ENCODE results near the gene FILIP1.

FILIP1 gene

DNA sequence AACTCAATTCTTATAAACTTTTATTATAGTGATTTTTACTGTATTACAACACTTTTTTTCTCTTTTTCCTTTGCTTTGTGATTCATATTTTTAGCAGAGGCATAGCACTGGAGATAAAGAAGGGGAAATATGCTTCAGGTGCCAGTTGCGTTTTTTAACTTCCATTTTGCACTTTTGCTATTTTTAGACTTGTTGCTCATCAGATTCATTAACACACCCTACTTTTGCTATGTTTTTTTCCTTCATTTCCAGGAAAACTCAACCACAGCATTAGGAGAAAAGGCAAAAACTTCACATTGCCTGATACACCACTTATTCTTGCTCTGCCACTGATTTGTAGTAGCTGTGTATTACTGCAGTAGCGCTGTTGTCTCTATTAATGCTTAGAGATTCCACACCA lies 201.0 kb downstream of the FILIP1 start:
- Mint-ChIP-seq H3K27ac (ENCODE audit: low read depth) (no peak overlapping the region), H3K4me3 (no peak overlapping the region), H3K4me1 (peaks cover 6% of the 10 kb centered on the region), H3K27me3 (no peaks in the 10 kb centered on the region), H3K36me3 (ENCODE audit: insufficient read depth) (peaks cover 3% of the 10 kb centered on the region), H3K9me3 (no peaks in the 10 kb centered on the region)
- no peak for DNase-seq (ENCODE audit: low spot score in 2 of 2)
- no peak for ATAC-seq (replicated peaks; ENCODE audit: extremely low read depth, poor library complexity, severe bottlenecking)

DNA sequence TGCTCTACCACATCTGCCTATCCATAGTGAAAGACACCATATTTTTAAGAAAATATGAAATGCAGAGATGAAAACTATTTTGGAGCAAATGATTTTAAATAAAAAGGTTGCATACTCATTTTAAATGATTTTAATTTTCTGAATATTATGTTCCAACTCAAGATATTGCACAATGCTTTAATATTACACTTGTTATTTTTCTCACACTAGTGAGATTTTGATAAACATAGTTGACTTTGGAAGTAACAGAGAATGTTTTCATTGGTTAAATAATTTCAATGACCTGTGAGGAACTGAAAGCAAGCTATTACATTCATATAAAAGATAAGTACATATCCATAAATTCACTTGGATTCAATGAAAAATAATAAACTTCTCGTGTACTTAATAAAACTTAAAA lies 201.9 kb downstream of the FILIP1 start:
- ATAC-seq (replicated peaks; ENCODE audit: extremely low read depth, poor library complexity, severe bottlenecking) (no peak), DNase-seq (ENCODE audit: low spot score in 2 of 2) (no peak)
- Mint-ChIP-seq H3K27me3 (no peaks in the 10 kb centered on the region), H3K27ac (ENCODE audit: low read depth) (no peak overlapping the region), H3K4me3 (no peak overlapping the region), H3K9me3 (no peaks in the 10 kb centered on the region), H3K36me3 (ENCODE audit: insufficient read depth) (peaks cover 3% of the 10 kb centered on the region), H3K4me1 (peaks cover 13% of the 10 kb centered on the region)

DNA sequence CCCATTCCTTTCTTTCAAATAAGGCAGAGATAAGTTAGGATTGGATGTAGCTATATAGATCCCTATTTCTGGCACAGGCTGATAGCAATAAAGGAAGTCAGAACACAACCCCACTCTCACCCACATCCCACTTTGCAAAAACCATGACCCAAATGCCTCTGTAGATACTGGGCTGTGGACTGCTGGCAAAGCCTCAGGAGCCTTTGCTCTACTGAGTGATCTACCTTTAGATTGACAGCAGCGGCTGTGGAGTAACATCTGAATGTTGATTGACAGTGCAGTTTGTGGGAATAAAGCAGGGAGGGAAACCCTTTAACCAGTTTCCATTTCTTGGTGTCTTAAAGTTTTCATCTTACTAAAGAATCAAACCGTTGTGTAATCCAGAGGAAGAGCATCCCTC lies 202.3 kb downstream of the FILIP1 start:
- H3K9me3 Mint-ChIP-seq, result no peaks in the 10 kb centered on the region
- H3K27ac Mint-ChIP-seq (ENCODE audit: low read depth), result no peak overlapping the region
- H3K4me3 Mint-ChIP-seq, result no peak overlapping the region
- no peak for DNase-seq (ENCODE audit: low spot score in 2 of 2)
- H3K4me1 Mint-ChIP-seq, result peaks cover 17% of the 10 kb centered on the region
- no peaks in the 10 kb centered on the region for H3K27me3 Mint-ChIP-seq
- peaks cover 3% of the 10 kb centered on the region for H3K36me3 Mint-ChIP-seq (ENCODE audit: insufficient read depth)
- ATAC-seq (replicated peaks; ENCODE audit: extremely low read depth, poor library complexity, severe bottlenecking), result no peak

DNA sequence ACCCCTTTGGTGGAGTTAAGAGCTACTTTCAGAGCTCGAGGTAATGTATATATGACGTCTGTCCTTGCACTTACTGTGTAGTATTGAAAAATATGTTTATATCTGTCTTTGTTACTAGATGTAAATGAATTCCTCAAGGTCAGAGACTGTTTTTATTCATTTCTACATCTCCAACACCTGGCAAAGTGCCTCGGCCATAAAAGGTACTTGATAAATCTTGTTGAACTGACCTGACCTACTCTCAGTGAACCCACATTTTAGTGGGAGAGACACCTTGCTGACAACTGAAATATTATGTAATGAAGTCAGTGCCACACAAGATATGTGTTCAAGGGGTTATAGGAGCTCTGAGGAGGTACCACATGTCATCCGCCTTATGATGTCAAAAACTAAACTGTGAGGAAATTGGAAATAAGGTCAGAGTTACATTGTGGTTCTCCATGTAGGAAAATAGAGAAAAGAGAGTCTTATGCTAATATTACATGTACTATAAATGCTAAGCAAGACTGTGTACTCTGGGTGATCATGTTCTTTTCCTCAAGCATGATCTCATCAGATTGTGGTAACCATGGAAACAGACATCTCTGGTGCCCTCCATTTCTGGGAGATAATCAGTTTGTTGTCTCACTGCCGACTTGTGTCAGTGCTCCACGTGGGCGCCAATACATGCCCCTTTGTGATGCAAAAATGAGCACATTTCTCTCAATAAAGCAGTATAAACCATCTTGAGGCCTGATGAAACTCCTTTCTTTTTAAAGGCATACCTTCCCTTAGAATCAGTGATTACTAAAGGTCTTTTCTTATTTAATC lies 203.3 kb downstream of the FILIP1 start:
- DNase-seq (ENCODE audit: low spot score in 2 of 2), result no peak
- no peak for ATAC-seq (replicated peaks; ENCODE audit: extremely low read depth, poor library complexity, severe bottlenecking)
- Mint-ChIP-seq H3K27me3 (no peaks in the 10 kb centered on the region), H3K36me3 (ENCODE audit: insufficient read depth) (peaks cover 3% of the 10 kb centered on the region), H3K27ac (ENCODE audit: low read depth) (no peak overlapping the region), H3K4me3 (no peak overlapping the region), H3K9me3 (no peaks in the 10 kb centered on the region), H3K4me1 (peaks cover 19% of the 10 kb centered on the region)

DNA sequence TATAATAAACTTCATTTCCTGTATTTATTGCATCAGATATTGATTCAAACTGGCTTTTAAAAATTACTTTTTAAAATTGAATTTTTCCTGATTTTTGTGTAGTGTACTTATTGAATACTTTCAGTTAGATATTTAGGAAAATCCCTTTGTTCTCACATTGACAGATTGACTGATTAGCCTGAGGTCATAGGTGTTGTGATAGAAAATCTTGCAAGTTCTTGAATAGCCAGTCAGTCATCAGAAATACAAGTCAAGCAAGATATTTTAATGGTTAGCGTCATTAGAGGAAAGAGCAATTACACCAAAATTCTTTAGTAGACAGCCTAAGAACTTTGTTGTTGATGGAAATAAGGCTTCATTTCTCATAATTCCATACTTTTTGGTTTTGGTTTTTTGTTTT lies 205.6 kb downstream of the FILIP1 start:
- H3K36me3 Mint-ChIP-seq (ENCODE audit: insufficient read depth), result peaks cover 3% of the 10 kb centered on the region
- H3K27me3 Mint-ChIP-seq, result no peaks in the 10 kb centered on the region
- no peaks in the 10 kb centered on the region for H3K9me3 Mint-ChIP-seq
- no peak for ATAC-seq (replicated peaks; ENCODE audit: extremely low read depth, poor library complexity, severe bottlenecking)
- DNase-seq (ENCODE audit: low spot score in 2 of 2), result no peak
- H3K27ac Mint-ChIP-seq (ENCODE audit: low read depth), result no peak overlapping the region
- peaks cover 19% of the 10 kb centered on the region for H3K4me1 Mint-ChIP-seq
- H3K4me3 Mint-ChIP-seq, result no peak overlapping the region

DNA sequence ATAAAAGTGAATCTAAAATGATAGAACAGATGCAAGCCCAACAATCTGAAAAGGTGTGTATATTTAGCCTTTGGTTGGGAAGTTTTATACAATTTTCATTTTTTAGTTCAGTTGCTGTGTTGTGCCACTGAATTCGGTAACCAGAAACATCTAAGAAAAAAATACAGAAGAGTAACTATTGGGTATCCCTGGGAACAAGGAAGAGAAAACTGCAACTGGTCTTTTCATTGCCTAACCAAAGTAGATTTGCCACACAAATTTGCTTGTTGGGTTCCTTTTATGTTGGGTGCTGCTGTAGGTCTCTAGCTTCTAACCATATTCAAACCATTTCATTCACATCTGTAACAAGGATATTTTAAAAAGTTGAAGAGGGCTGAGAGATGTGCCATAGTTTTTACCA lies 206.2 kb downstream of the FILIP1 start:
- no peak for ATAC-seq (replicated peaks; ENCODE audit: extremely low read depth, poor library complexity, severe bottlenecking)
- H3K36me3 Mint-ChIP-seq (ENCODE audit: insufficient read depth), result peaks cover 3% of the 10 kb centered on the region
- H3K9me3 Mint-ChIP-seq, result no peaks in the 10 kb centered on the region
- no peak overlapping the region for H3K27ac Mint-ChIP-seq (ENCODE audit: low read depth)
- H3K4me3 Mint-ChIP-seq, result no peak overlapping the region
- no peaks in the 10 kb centered on the region for H3K27me3 Mint-ChIP-seq
- DNase-seq (ENCODE audit: low spot score in 2 of 2), result no peak
- peaks cover 22% of the 10 kb centered on the region for H3K4me1 Mint-ChIP-seq

DNA sequence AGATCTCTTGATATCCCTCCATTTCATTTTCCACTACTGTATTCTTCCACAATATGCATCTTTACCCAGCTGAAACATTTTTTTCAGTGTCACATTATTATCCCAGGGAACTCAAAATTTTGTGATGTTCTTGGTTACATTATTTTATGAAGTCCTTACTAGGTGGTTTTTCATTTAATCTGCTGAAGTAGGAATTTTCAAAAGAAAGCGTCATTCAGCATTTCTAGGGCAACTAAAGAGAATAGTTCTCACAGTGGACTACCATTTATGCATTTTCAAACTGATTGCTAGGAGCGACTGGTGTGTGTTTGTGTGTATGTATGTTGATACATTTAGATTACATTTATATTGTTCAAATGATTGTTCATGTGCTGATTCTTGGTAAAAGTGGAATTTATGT lies 206.6 kb downstream of the FILIP1 start:
- no peak for DNase-seq (ENCODE audit: low spot score in 2 of 2)
- no peak overlapping the region for H3K27ac Mint-ChIP-seq (ENCODE audit: low read depth)

DNA sequence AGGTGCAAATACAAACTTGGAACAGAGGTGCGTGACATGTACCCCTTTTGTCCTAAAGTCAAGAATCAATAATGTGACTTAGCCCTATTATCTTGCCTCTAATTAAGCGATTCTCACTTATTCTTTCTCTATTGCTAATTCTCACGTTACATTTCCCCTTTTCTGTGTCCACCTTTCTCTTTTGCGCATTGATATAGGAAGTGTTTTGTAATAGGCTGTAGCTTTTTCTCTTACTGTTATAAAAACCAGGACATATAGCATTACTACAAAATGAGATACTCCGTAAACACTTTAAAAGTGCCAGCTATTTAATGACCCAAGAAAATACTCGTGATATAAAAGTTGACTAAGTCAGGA lies 208.3 kb downstream of the FILIP1 start:
- no peak for DNase-seq (ENCODE audit: low spot score in 2 of 2)

More for the DNA sequence above, 206.6 kb downstream of the FILIP1 start:
- Mint-ChIP-seq H3K27me3 (no peaks in the 10 kb centered on the region), H3K36me3 (ENCODE audit: insufficient read depth) (peaks cover 3% of the 10 kb centered on the region), H3K4me3 (peak overlapping the region; percentile 22), H3K9me3 (no peaks in the 10 kb centered on the region), H3K4me1 (peaks cover 27% of the 10 kb centered on the region)
- ATAC-seq (replicated peaks; ENCODE audit: extremely low read depth, poor library complexity, severe bottlenecking), result no peak

DNA sequence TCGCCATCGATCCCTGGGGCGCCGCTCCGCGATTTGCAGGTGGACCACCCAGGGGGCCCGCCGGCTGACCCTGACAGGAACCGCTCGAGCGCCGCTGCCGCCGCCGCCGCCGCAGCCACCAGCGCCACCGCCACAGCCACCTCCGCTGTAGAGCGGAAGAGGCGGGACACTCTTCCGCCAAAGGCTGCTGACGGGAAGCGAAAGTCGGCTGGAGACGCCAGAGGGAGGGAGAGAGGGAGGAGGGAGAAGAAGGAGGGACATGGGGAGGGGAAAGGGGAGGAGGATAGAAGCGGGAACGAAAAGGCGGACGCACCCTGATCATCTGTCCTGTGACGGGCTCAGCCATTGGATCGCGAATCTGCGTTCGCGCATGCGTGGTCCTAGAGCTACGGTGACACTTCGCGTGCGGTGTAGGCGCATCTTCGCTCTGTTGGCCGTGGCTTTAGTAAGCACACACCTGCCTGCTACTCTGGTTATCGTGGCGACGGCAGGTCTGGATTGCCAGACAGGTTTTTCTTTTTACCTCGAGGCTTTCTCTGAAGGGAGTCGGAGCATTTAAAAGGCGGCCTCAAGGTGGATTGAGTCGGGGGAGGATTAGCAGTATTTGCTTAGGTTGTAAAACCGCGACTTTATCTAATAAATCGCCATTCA lies 208.8 kb downstream of the FILIP1 start, which contains the start of gene TMEM30A:
Gene TMEM30A (minus strand): TSS at position 161 of the 651 bp plus-strand sequence. CDS start 154 bp downstream, at position 7.
- H3K27me3 Mint-ChIP-seq, result no peaks in the 10 kb centered on the region
- peak; percentile 86 to 90 for DNase-seq (ENCODE audit: low spot score in 2 of 2)

More for the DNA sequence above, 208.3 kb downstream of the FILIP1 start:
- Mint-ChIP-seq H3K27ac (ENCODE audit: low read depth) (no peak overlapping the region), H3K36me3 (ENCODE audit: insufficient read depth) (peaks cover 3% of the 10 kb centered on the region), H3K27me3 (no peaks in the 10 kb centered on the region), H3K4me1 (peaks cover 28% of the 10 kb centered on the region), H3K4me3 (no peak overlapping the region), H3K9me3 (no peaks in the 10 kb centered on the region)
- peak; percentile 4 for ATAC-seq (replicated peaks; ENCODE audit: extremely low read depth, poor library complexity, severe bottlenecking)

DNA sequence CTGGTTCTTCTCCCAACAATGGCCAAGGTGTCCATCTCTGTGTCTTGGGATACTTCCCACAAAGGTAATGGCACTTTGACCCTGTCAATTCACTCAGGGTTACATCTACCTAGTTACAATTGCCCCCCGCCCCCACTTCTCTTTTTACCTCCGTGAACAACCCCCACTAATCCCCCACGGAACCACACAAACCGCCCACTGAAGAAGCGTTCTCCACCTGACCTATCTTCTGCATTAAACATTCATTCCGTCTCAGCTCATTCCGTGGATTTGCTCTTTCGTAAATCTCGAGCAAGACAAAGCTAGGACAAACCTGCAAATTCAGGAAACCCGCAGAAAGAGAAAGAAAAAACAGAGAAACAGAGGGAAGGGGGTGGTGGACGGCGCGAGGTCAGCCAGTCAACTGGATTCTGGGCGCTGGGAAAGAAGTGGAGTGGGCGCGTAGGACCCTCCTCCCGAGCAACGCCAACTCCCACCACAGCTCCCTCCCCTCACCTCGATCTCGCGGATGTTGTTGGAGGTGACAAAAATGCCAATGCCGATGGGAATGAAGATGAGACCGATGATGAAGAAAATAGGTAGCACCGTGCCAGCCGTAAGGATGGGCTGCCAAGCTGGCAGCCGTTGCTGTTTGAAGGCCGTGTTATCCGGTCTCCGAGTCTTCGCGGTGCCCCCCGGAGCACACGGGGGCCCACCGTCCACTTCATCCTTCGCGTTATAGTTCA lies 209.5 kb downstream of the FILIP1 start:
- Mint-ChIP-seq H3K36me3 (ENCODE audit: insufficient read depth) (peaks cover 2% of the 10 kb centered on the region), H3K27me3 (no peaks in the 10 kb centered on the region), H3K27ac (ENCODE audit: low read depth) (no peak overlapping the region), H3K4me1 (peaks cover 39% of the 10 kb centered on the region), H3K4me3 (no peak overlapping the region), H3K9me3 (no peaks in the 10 kb centered on the region)
- DNase-seq (ENCODE audit: low spot score in 2 of 2) (no peak), ATAC-seq (replicated peaks; ENCODE audit: extremely low read depth, poor library complexity, severe bottlenecking) (peak; percentile 22)

More for the DNA sequence above, 208.8 kb downstream of the FILIP1 start, which contains the start of gene TMEM30A:
- ATAC-seq (replicated peaks; ENCODE audit: extremely low read depth, poor library complexity, severe bottlenecking), result peak; percentile 95
- H3K9me3 Mint-ChIP-seq, result no peaks in the 10 kb centered on the region
- no peak within 1 kb of the TSS for H3K27ac Mint-ChIP-seq (ENCODE audit: low read depth)
- H3K4me3 Mint-ChIP-seq, result no peak within 1 kb of the TSS
- H3K36me3 Mint-ChIP-seq (ENCODE audit: insufficient read depth), result peaks cover 2% of the 10 kb centered on the region
- H3K4me1 Mint-ChIP-seq, result peaks cover 33% of the 10 kb centered on the region

DNA sequence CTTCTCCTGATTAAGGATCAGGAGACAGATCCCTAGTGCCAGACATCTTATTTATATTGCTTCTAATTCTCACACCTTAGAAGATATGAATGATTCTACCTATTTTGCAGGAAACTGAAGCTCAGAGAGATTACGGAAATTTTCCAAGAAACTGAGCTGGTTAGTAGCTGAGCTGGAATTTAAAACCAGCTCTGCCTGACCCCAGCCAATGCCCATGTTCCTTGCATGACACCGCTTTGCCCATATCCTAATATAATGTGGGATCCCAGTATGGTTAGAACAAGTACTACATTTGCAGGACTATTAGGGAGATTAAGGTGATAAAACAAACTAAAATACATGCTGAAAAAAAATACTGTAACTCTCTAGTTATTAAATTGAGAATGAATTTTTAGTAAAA lies 210.9 kb downstream of the FILIP1 start:
- Mint-ChIP-seq H3K4me1 (peaks cover 44% of the 10 kb centered on the region), H3K27me3 (no peaks in the 10 kb centered on the region), H3K27ac (ENCODE audit: low read depth) (no peak overlapping the region), H3K9me3 (no peaks in the 10 kb centered on the region), H3K4me3 (peak overlapping the region; percentile 16), H3K36me3 (ENCODE audit: insufficient read depth) (peaks cover 3% of the 10 kb centered on the region)
- ATAC-seq (replicated peaks; ENCODE audit: extremely low read depth, poor library complexity, severe bottlenecking) (no peak), DNase-seq (ENCODE audit: low spot score in 2 of 2) (no peak)

DNA sequence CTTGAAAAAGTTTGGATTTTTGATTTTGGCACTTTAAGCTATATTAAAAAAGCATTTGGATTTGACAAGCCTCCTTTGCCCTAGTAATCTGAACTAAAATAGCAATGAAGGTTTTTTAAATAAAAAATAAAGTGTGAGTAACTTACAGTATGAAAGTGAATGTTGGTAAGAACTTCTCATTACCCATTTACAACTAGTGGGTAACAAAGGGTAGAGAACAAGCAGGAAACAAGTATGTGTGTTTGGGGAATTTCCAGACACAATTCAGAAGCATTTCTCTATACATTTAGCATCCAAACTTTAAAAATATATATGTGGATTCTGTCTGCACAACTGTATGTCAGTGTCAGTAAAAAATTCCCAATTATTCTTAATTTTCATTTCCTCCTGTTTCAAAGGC lies 211.9 kb downstream of the FILIP1 start:
- Mint-ChIP-seq H3K4me3 (no peak overlapping the region), H3K4me1 (peaks cover 42% of the 10 kb centered on the region), H3K27ac (ENCODE audit: low read depth) (no peak overlapping the region), H3K27me3 (no peaks in the 10 kb centered on the region), H3K9me3 (no peaks in the 10 kb centered on the region), H3K36me3 (ENCODE audit: insufficient read depth) (peaks cover 3% of the 10 kb centered on the region)
- DNase-seq (ENCODE audit: low spot score in 2 of 2) (no peak), ATAC-seq (replicated peaks; ENCODE audit: extremely low read depth, poor library complexity, severe bottlenecking) (no peak)
